K562 (cell line): ENCODE data around the gene GPR3. TPM values are rescaled to one million over a fixed set of nuclear protein-coding genes. Genes with fewer than 3 reads are reported as not detected.

Experiments used
- ATF3 ChIP-seq, 2 experiments: fragments of 450-650 bp in 1 of 2; sonication (generic) in 1 of 2; formaldehyde crosslinking in 1 of 2; IDR thresholded peaks in 1 of 2; conservative IDR thresholded peaks in 1 of 2; 2 replicates each; pipeline versions ENCODE4 v1.6.1 to v1.8.1; 2016 to 2023; ENCODE audit warnings: mild to moderate bottlenecking in 2 of 2, moderate library complexity in 2 of 2, inconsistent platforms in 1 of 2, missing genetic modification reagents in 1 of 2
- BCOR ChIP-seq: fragments of 450-650 bp; IDR thresholded peaks from 2 replicates; pipeline ENCODE4 v1.6.1; 2016
- CBX1 ChIP-seq: sonication (generic); IDR thresholded peaks from 2 replicates; pipeline ENCODE4 v1.6.1; 2016; ENCODE audit warnings: antibody characterized with exemption, low read depth, mild to moderate bottlenecking
- COPS2 ChIP-seq: fragments of 450-650 bp; conservative IDR thresholded peaks from 2 replicates; pipeline ENCODE4 v1.6.1; 2016; ENCODE audit warnings: mild to moderate bottlenecking, moderate library complexity
- CREM ChIP-seq: IDR thresholded peaks from 2 replicates; pipeline ENCODE4 v1.6.1; 2014; ENCODE audit warnings: antibody characterized with exemption, low read depth
- E2F6 ChIP-seq, 2 experiments: IDR thresholded peaks; 2 replicates each; pipeline ENCODE4 v1.6.1; 2011; ENCODE audit warnings: borderline replicate concordance in 1 of 2, control low read depth in 1 of 2, low read depth in 1 of 2, low read length in 1 of 2, mild to moderate bottlenecking in 1 of 2, mixed read lengths in 1 of 2, moderate library complexity in 1 of 2; ENCODE audit not compliant: insufficient read depth in 1 of 2, insufficient read length in 1 of 2, poor library complexity in 1 of 2, severe bottlenecking in 1 of 2; ENCODE audit errors: extremely low read depth in 1 of 2
- E2F8 ChIP-seq: fragments of 450-650 bp; IDR thresholded peaks from 2 replicates; pipeline ENCODE4 v1.7.1; 2018; ENCODE audit warnings: mild to moderate bottlenecking, low read depth; ENCODE audit not compliant: partially characterized antibody
- HMGN3 ChIP-seq: IDR thresholded peaks from 2 replicates; pipeline ENCODE4 v1.6.1; 2011; ENCODE audit warnings: borderline replicate concordance, low read depth, mild to moderate bottlenecking, mixed read lengths, low read length; ENCODE audit not compliant: insufficient read length; ENCODE audit errors: extremely low read depth
- JUN ChIP-seq, 2 experiments: sonication (generic) in 1 of 2; formaldehyde crosslinking in 1 of 2; IDR thresholded peaks; 2 replicates each; pipeline versions ENCODE4 v1.6.1 to v1.8.0; 2012 to 2022; ENCODE audit warnings: borderline replicate concordance in 2 of 2, mild to moderate bottlenecking in 2 of 2, improper control_type of control experiment in 1 of 2, low read depth in 1 of 2, low read length in 1 of 2, missing genetic modification reagents in 1 of 2
- MIER1 ChIP-seq: fragments of 450-650 bp; IDR thresholded peaks from 2 replicates; pipeline ENCODE4 v1.6.1; 2016; ENCODE audit warnings: antibody characterized with exemption, mild to moderate bottlenecking, low read depth
- MXI1 ChIP-seq: IDR thresholded peaks from 2 replicates; pipeline ENCODE4 v1.6.1; 2011; ENCODE audit warnings: low read depth, mild to moderate bottlenecking, improper control_type of control experiment, low read length
- POLR2H ChIP-seq: IDR thresholded peaks from 2 replicates; pipeline ENCODE4 v1.6.1; 2016; ENCODE audit warnings: missing genetic modification characterization, low read depth, mild to moderate bottlenecking, control low read depth, missing compliant biosample characterization, moderate library complexity
- SMAD4 ChIP-seq: fragments of 250-450 bp; sonication (Bioruptor Pico); conservative IDR thresholded peaks from 2 replicates; pipeline ENCODE4 v1.8.0; 2021; ENCODE audit warnings: inconsistent platforms, mild to moderate bottlenecking, moderate library complexity
- STAG1 ChIP-seq: sonication (generic); formaldehyde crosslinking; IDR thresholded peaks from 2 replicates; pipeline ENCODE4 v1.5.0; 2020; ENCODE audit warnings: missing genetic modification reagents, borderline replicate concordance
- SUPT5H ChIP-seq: fragments of 450-650 bp; IDR thresholded peaks from 2 replicates; pipeline ENCODE4 v1.6.1; 2016
- TAF1 ChIP-seq: IDR thresholded peaks from 2 replicates; pipeline ENCODE4 v1.6.1; 2011; ENCODE audit warnings: mild to moderate bottlenecking, low read length, moderate library complexity; ENCODE audit not compliant: insufficient read depth, control insufficient read depth, severe bottlenecking; ENCODE audit errors: extremely low read depth
- TBL1XR1 ChIP-seq, 2 experiments: IDR thresholded peaks; 2 replicates each; pipeline ENCODE4 v1.6.1; 2012; ENCODE audit warnings: improper control_type of control experiment in 2 of 2, low read length in 2 of 2, mild to moderate bottlenecking in 1 of 2
- ZBTB1 ChIP-seq: sonication (generic); formaldehyde crosslinking; IDR thresholded peaks from 2 replicates; pipeline ENCODE4 v1.8.1; 2023; ENCODE audit warnings: missing genetic modification reagents, low read depth, mild to moderate bottlenecking, borderline replicate concordance
- ZBTB17 ChIP-seq: fragments of 450-650 bp; formaldehyde crosslinking; IDR thresholded peaks from 2 replicates; pipeline ENCODE4 v1.4.0; 2020; ENCODE audit warnings: mild to moderate bottlenecking
- ZFPM2 ChIP-seq: fragments of 250-450 bp; sonication (Bioruptor Pico); IDR thresholded peaks from 2 replicates; pipeline ENCODE4 v1.5.1; 2022; ENCODE audit warnings: mild to moderate bottlenecking
- ZNF175 ChIP-seq: fragments of 200-800 bp; sonication (Bioruptor generic); IDR thresholded peaks from 2 replicates; pipeline ENCODE4 v1.6.1; 2016; ENCODE audit warnings: low read depth, mild to moderate bottlenecking, missing genetic modification characterization, missing compliant biosample characterization
- polyA plus RNA-seq, 8 experiments: library from polyadenylated mRNA; depleted of rRNA in 4 of 8; stranded (reverse) in 5 of 8; unstranded in 3 of 8; fragments of >200 nt; fragmentation: Nextera tagmentation in 2 of 8; fragmentation: Illumina TruSeq in 1 of 8; extraction: Ambion mirVana in 2 of 8; extraction: Trizol in 1 of 8; gene quantifications; 2 replicates each; pipeline versions ENCODE4 v1.2.1 to v1.2.3, GENCODE V29; 2011 to 2014; ENCODE audit warnings: inconsistent platforms in 1 of 8, missing spikeins in 1 of 8
- total RNA-seq, 7 experiments: library from RNA; depleted of rRNA in 6 of 7; stranded (reverse); fragments of >200 nt in 6 of 7; fragmentation: Illumina TruSeq in 2 of 7; extraction: Trizol in 2 of 7; gene quantifications; 2 replicates each; pipeline versions ENCODE4 v1.2.1 to v1.2.3, GENCODE V29; 2011 to 2021; ENCODE audit warnings: low replicate concordance in 1 of 7

Gene GPR3
- total and polyA plus RNA-seq, 9 of the 15 experiments (the other 6 are each of a cell fraction or from before 2014, with no cell fraction given): 0.24 to 11.5 (median 3.7) TPM

- TF ChIP-seq POLR2H (tag) (no peak), CBX1 (peak; percentile 54; the same call in 1 of the 2 replicates), TAF1 (peak; percentile 44), SUPT5H (peak; percentile 55), COPS2 (no peak), ZBTB17 (0 out of 2 replicates have a peak, but pooled peaks have one; percentile 58), E2F8 (peak; percentile 87), ZFPM2 (CRISPR knock-in tag) (no peak), MXI1 (0 out of 2 replicates have a peak, but pooled peaks have one; percentile 25), HMGN3 (peak; percentile 61), ZNF175 (no peak), ZBTB1 (CRISPR knock-in tag) (0 out of 2 replicates have a peak, but pooled peaks have one; percentile 26), SMAD4 (CRISPR knock-in tag) (peak; percentile 87), CREM (peak; percentile 1; the same call in 1 of the 2 replicates), TBL1XR1 (IDR thresholded peaks at IDR 0.05; ENCODE audit: low read length in 2 of 2) (0 out of 4 replicates have a peak, but pooled peaks of 1 of the 2 experiments have one; percentile 42), JUN (IDR thresholded peaks at IDR 0.05; ENCODE audit: borderline replicate concordance, low read depth, low read length) (0 out of 2 replicates have a peak, but pooled peaks have one; percentile 20), JUN (CRISPR knock-in tag; IDR thresholded peaks at IDR 0.05; ENCODE audit: borderline replicate concordance) (0 out of 2 replicates have a peak, but pooled peaks have one; percentile 30), STAG1 (CRISPR knock-in tag) (0 out of 2 replicates have a peak, but pooled peaks have one; percentile 26), ATF3 (IDR thresholded peaks at IDR 0.05) (no peak), ATF3 (CRISPR knock-in tag; conservative IDR thresholded peaks at IDR 0.05) (peak; percentile 79), MIER1 (no peak), BCOR (peak; percentile 15; the same call in 1 of the 2 replicates), E2F6 (IDR thresholded peaks at IDR 0.05; ENCODE audit: borderline replicate concordance in 1 of 2, extremely low read depth in 1 of 2, insufficient read depth in 1 of 2, insufficient read length in 1 of 2, low read depth in 1 of 2, low read length in 1 of 2, poor library complexity in 1 of 2, severe bottlenecking in 1 of 2) (peak; percentile 49 to 72)
These were observed 25.8 kb upstream of the GPR3 start, which contains the start of gene MAP3K6 (continued) for GRCh38 chr1:27366411-27367159.
